ENCODE data around the gene KANSL1L.

DNA sequence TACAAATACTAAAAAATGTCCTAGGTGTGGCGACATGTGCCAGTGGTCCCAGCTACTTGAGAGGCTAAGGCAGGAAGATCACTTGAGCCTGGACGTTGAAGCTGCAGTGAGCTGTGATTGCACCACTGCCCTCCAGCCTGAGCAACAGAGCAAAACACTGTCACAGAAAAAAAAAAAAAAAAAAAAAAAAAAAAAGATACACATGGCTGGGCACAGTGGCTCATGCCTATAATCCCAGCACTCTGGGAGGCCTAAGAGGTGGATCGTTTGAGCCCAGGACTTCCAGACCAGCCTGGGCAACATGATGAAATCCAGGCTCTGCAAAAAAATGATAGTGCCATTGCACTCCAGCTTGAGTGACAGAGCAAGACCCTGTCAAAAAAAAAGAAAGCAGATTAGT lies 13.7 kb downstream of the KANSL1L start:
- TF ChIP-seq, protein P1, sequence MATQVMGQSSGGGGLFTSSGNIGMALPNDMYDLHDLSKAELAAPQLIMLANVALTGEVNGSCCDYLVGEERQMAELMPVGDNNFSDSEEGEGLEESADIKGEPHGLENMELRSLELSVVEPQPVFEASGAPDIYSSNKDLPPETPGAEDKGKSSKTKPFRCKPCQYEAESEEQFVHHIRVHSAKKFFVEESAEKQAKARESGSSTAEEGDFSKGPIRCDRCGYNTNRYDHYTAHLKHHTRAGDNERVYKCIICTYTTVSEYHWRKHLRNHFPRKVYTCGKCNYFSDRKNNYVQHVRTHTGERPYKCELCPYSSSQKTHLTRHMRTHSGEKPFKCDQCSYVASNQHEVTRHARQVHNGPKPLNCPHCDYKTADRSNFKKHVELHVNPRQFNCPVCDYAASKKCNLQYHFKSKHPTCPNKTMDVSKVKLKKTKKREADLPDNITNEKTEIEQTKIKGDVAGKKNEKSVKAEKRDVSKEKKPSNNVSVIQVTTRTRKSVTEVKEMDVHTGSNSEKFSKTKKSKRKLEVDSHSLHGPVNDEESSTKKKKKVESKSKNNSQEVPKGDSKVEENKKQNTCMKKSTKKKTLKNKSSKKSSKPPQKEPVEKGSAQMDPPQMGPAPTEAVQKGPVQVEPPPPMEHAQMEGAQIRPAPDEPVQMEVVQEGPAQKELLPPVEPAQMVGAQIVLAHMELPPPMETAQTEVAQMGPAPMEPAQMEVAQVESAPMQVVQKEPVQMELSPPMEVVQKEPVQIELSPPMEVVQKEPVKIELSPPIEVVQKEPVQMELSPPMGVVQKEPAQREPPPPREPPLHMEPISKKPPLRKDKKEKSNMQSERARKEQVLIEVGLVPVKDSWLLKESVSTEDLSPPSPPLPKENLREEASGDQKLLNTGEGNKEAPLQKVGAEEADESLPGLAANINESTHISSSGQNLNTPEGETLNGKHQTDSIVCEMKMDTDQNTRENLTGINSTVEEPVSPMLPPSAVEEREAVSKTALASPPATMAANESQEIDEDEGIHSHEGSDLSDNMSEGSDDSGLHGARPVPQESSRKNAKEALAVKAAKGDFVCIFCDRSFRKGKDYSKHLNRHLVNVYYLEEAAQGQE (IDR thresholded peaks at IDR 0.05; ENCODE audit: low read depth), result no peak
- TF ChIP-seq TAF1 (IDR thresholded peaks at IDR 0.05; ENCODE audit: low read depth) (no peak), RAD21 (IDR thresholded peaks at IDR 0.05; ENCODE audit: low read depth) (no peak), FOXM1 (IDR thresholded peaks at IDR 0.05; ENCODE audit: borderline replicate concordance, low read depth) (no peak), YY1 (IDR thresholded peaks at IDR 0.05; ENCODE audit: low read depth) (no peak), CREB1 (IDR thresholded peaks at IDR 0.05; ENCODE audit: low read depth) (no peak), ZBTB7A (IDR thresholded peaks at IDR 0.05; ENCODE audit: low read depth) (no peak), MAX (IDR thresholded peaks at IDR 0.05) (no peak), EP300 (IDR thresholded peaks at IDR 0.05; ENCODE audit: borderline replicate concordance) (no peak), EGR1 (IDR thresholded peaks at IDR 0.05) (no peak)
